Skeletal muscle tissue (tissue), 4 donors: ENCODE measurements around the gene TOR2A. TPM values are rescaled to one million over a fixed set of nuclear protein-coding genes. Genes with fewer than 3 reads are reported as not detected.

Experiments used
- H3K27ac ChIP-seq: one replicate; pipeline ENCODE4 v1.7.0; 2013; ENCODE audit warnings: mild to moderate bottlenecking, low read depth, low read length, inconsistent platforms
- H3K27me3 ChIP-seq, 3 donors: one replicate each; pipeline ENCODE4 v1.7.0; 2013; ENCODE audit warnings: low read length in 3 of 3; ENCODE audit not compliant: control insufficient read depth in 3 of 3, insufficient read depth in 3 of 3
- H3K36me3 ChIP-seq, 3 donors: one replicate each; pipeline ENCODE4 v1.7.0; 2013; ENCODE audit warnings: low read length in 3 of 3; ENCODE audit not compliant: control insufficient read depth in 3 of 3, insufficient read depth in 3 of 3
- H3K4me1 ChIP-seq, 3 donors: one replicate each; pipeline ENCODE4 v1.7.0; 2013; ENCODE audit warnings: low read length in 3 of 3, mild to moderate bottlenecking in 3 of 3; ENCODE audit not compliant: control insufficient read depth in 3 of 3, insufficient read depth in 3 of 3
- H3K4me3 ChIP-seq, 3 donors: one replicate each; pipeline ENCODE4 v1.7.0; 2013; ENCODE audit warnings: low read length in 3 of 3
- H3K9ac ChIP-seq, 3 donors: one replicate each; pipeline ENCODE4 v1.7.0; 2013; ENCODE audit warnings: low read length in 3 of 3, mild to moderate bottlenecking in 3 of 3, moderate library complexity in 2 of 3, low read depth in 1 of 3
- H3K9me3 ChIP-seq, 3 donors: one replicate each; pipeline ENCODE4 v1.7.0; 2013; ENCODE audit warnings: low read length in 3 of 3; ENCODE audit not compliant: control insufficient read depth in 3 of 3
- total RNA-seq: library from RNA; depleted of rRNA; stranded (reverse); fragments of >200 nt; gene quantifications from one replicate; pipeline ENCODE4 v1.2.3, GENCODE V29; 2014
- donor health status: Osteomylitis.

The TOR2A gene
- total RNA-seq, 1 donor from 2014 or later, result 2.6 TPM

- Histone ChIP-seq H3K4me3 (no peak overlapping the region), H3K9ac (no peak overlapping the region), H3K9me3 (no peaks in the 10 kb centered on the region), H3K27me3 (peaks cover 0 to 6% (median 0%) of the 10 kb centered on the region in 3 donors), H3K27ac (no peak overlapping the region), H3K36me3 (no peaks in the 10 kb centered on the region), H3K4me1 (peaks cover 0 to 4% (median 0%) of the 10 kb centered on the region in 3 donors)
Observed at GRCh38 chr9:127722055-127722745, 12.9 kb downstream of the TOR2A start.

DNA sequence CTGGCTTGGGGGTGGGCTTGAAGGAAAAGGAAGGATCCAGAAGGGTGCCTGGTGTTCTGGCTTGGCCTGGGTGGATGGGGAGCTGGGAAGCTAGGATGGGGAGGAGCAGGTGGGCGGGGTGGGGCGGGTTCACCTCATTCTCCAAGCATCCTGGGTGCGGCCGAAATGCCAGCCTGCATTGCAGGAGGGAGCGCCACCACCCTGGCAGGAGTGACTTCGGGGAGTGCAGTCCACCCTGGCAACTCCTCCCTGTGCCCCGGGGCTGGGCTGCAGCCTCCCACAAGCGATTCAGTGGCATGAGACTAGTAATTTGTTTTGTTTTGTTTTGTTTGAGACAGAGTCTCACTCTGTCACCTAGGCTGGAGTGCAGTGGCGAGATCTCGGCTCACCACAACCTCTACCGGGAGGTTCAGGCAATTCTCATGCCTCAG lies 13.7 kb downstream of the TOR2A start:
- Histone ChIP-seq H3K27ac (no peak overlapping the region), H3K27me3 (peaks cover 0 to 6% (median 0%) of the 10 kb centered on the region in 3 donors), H3K36me3 (no peaks in the 10 kb centered on the region), H3K4me3 (no peak overlapping the region), H3K9me3 (no peaks in the 10 kb centered on the region), H3K4me1 (peaks cover 1 to 4% (median 2%) of the 10 kb centered on the region in 3 donors), H3K9ac (no peak overlapping the region)

DNA sequence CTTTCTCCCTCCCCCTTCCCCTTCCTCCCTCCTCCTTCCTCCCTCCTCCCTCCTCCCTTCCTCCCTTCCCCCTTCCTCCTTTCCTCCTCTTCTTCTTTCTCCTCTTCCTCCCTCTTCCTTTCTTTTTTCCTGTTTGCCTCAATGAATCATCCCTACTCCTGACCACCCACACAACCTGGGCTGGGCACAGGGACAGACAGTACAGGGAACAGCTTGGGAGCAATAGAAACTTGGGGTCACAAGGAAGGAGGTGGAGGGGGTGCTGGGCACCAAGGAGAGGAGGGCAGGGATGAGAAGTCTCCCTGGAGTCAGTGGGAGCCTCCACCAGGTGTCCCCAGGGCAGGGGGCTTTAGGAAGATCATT lies 14.2 kb downstream of the TOR2A start:
- Histone ChIP-seq H3K36me3 (no peaks in the 10 kb centered on the region), H3K9ac (no peak overlapping the region), H3K4me1 (peaks cover 7 to 8% (median 7%) of the 10 kb centered on the region in 3 donors), H3K9me3 (no peaks in the 10 kb centered on the region), H3K27me3 (peaks cover 0 to 6% (median 0%) of the 10 kb centered on the region in 3 donors), H3K4me3 (no peak overlapping the region), H3K27ac (no peak overlapping the region)

DNA sequence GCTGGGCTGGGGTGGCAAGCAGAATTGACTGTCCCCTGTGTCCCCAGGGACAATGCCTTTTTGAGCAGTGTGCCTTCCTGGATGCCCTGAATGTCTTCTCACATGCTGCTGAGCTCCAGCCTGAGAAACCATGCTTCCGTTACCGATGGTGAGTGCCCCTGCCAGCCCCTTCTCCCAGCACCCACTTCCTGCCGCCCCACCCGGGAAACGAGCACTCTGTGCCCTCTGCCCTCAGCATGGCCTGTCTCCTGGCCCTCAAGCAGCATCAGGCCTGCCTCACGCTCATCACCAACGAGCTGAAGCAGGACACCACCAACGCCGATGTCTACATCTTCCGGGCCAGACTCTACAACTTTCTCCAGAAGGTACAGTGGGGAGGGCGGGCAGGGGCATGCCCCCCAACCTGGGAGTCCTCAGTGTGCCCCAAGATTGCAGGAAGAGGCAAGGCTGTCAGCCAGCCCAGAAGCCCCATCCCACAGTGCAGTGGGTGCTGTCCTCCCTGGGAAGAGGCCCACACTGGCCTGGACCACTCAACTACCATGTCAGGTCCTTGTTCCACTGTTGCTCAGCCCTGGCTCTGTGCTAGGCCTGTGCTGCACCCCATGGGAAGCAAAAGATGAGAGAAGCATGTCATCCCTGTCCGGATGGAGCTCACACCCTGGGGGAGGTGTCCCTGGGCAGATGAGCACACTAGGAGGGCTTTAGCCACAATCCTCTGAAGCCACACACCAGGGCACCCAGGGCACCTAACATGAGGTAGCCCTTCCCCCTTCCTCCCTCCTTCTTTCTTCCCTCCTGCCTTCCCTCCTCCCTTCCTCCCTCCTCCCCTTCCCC lies 14.8 kb downstream of the TOR2A start:
- H3K27ac ChIP-seq, result no peak overlapping the region
- H3K4me1 ChIP-seq, result peaks cover 7 to 9% (median 8%) of the 10 kb centered on the region in 3 donors
- peaks cover 0 to 6% (median 0%) of the 10 kb centered on the region in 3 donors for H3K27me3 ChIP-seq
- no peaks in the 10 kb centered on the region for H3K36me3 ChIP-seq
- H3K9ac ChIP-seq, result no peak overlapping the region
- no peaks in the 10 kb centered on the region for H3K9me3 ChIP-seq
- H3K4me3 ChIP-seq, result no peak overlapping the region

GRCh38 chr9:127717766-127718165 lies 17.3 kb downstream of the TOR2A start:
- H3K27ac ChIP-seq, result no peak overlapping the region
- H3K4me1 ChIP-seq, result peaks cover 11 to 20% (median 16%) of the 10 kb centered on the region in 3 donors
- no peaks in the 10 kb centered on the region for H3K36me3 ChIP-seq
- H3K27me3 ChIP-seq, result no peaks in the 10 kb centered on the region
- no peak overlapping the region for H3K9ac ChIP-seq
- H3K4me3 ChIP-seq, result no peak overlapping the region
- H3K9me3 ChIP-seq, result no peaks in the 10 kb centered on the region

- Histone ChIP-seq H3K27me3 (no peaks in the 10 kb centered on the region), H3K9ac (peak overlapping the region; percentile 84 to 90 (median 87)), H3K27ac (peak overlapping the region; percentile 87), H3K9me3 (no peaks in the 10 kb centered on the region), H3K36me3 (no peaks in the 10 kb centered on the region), H3K4me3 (peak overlapping the region; percentile 89 to 93 (median 91)), H3K4me1 (peaks cover 11 to 20% (median 16%) of the 10 kb centered on the region in 3 donors)
Observed at GRCh38 chr9:127716412-127716811, 18.7 kb downstream of the TOR2A start.

- H3K27me3 ChIP-seq, result no peaks in the 10 kb centered on the region
- no peaks in the 10 kb centered on the region for H3K36me3 ChIP-seq
- peak within 1 kb of the TSS; percentile 87 for H3K27ac ChIP-seq
- peaks cover 11 to 20% (median 16%) of the 10 kb centered on the region in 3 donors for H3K4me1 ChIP-seq
- no peaks in the 10 kb centered on the region for H3K9me3 ChIP-seq
- peak within 1 kb of the TSS; percentile 84 to 90 (median 87) for H3K9ac ChIP-seq
- peak within 1 kb of the TSS; percentile 89 to 93 (median 91) for H3K4me3 ChIP-seq
Observed at GRCh38 chr9:127715470-127716337, 19.4 kb downstream of the TOR2A start, which contains the start of the genes PTRH1 and TTC16. TSS of gene PTRH1 (minus strand) at chr9:127715663. CDS start at chr9:127715639, 24 bp downstream. TSS of gene TTC16 (plus strand) at chr9:127716079. CDS start at chr9:127716146, 67 bp downstream.

DNA sequence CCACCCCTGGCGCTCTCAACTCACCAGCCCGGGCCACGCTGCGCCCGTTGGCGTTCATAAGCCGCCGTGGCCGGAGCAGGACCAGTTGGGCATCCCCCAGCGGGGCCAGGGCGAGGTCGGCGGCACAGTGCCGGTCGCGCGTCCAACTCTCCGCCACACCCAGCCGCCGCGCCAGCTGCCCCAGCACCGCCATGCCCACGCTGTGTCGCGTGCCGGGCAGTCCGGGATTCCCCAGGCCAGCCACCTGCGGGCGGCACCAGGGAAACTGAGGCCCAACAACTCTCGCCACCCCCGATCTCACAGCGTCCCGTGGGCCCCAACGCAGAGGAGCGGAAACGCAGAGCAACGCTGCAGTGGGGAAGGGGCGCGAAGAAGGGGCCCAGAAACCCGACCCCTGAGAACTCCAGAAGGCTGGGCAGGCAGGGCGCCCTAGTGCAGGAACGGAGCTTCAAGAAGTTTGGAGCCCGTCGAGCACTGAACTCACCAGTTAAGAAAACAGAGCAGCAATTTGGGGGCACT lies 20.1 kb downstream of the TOR2A start:
- Histone ChIP-seq H3K4me3 (peak overlapping the region; percentile 89 to 93 (median 91)), H3K36me3 (no peaks in the 10 kb centered on the region), H3K9me3 (no peaks in the 10 kb centered on the region), H3K4me1 (peaks cover 11 to 20% (median 16%) of the 10 kb centered on the region in 3 donors), H3K27ac (peak overlapping the region; percentile 87), H3K27me3 (no peaks in the 10 kb centered on the region), H3K9ac (peak overlapping the region; percentile 84 to 90 (median 85))

DNA sequence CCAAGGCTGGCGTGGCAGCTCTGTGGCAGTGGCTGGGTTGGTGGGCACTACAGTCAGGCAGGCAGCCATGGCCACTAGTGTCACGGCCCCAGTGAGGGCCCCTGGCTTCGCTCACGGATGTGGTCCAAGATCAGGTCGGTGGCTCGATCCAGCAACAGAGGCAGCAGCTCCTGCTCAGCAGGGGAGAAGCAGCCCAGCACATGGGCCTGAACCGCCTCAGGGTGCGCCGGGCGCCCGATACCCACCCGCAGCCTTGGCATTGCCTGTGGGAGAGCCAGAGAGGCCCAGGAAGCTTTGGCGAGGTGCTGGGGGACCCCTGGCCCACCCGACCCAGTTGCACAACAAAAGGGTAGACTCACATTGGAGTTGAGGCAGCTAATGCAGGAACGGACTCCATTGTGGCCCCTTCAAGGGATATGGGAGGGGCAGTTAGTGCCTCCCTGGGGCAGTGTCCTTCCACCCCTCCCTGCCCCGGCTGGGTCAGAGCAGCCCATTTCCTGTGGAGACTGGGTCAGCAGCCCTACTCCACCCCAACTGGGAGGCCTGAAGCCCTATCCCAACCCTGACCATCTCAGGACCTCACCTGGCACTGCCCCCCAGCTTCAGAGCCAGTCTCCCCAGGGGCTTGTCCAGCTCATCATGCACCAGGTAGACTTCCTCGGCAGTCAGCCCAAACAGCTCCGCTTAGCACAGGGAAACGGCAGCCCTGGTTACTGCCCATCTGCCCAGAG lies 20.9 kb downstream of the TOR2A start:
- Histone ChIP-seq H3K27me3 (no peaks in the 10 kb centered on the region), H3K9me3 (no peaks in the 10 kb centered on the region), H3K9ac (peak overlapping the region in 1 of 3 donors; percentile 62), H3K4me1 (peaks cover 11 to 20% (median 16%) of the 10 kb centered on the region in 3 donors), H3K36me3 (no peaks in the 10 kb centered on the region), H3K4me3 (peak overlapping the region; percentile 29 to 89 (median 57)), H3K27ac (no peak overlapping the region)
